CD4-positive, CD25-positive, alpha-beta regulatory T cell (primary cell): Measurements from ENCODE around the gene SEMA4D. TPM values are rescaled to one million over a fixed set of nuclear protein-coding genes. Genes with fewer than 3 reads are reported as not detected.
A peak's percentile ranks its signal among the peaks of the same experiment; 100 is the strongest.

Experiments
- ATAC-seq, 2 donors: fragments of 150-1000 bp; cut with Tn5 transposase; one replicate each; pipeline ENCODE4 v1.10.0; 2021; ENCODE audit warnings: low read depth in 2 of 2, moderate number of reproducible peaks in 2 of 2, moderate library complexity in 1 of 2
- DNase-seq, 3 donors: peaks; one replicate each; pipeline versions ENCODE4 v3.0.0 to v3.0.0-alpha.2; 2012 to 2022; ENCODE audit warnings: mixed read lengths in 1 of 3
- H3K27ac ChIP-seq: one replicate; pipeline ENCODE4 v1.7.0; 2013; ENCODE audit warnings: mild to moderate bottlenecking, low read length; ENCODE audit not compliant: insufficient read depth, poor library complexity, severe bottlenecking
- H3K27me3 ChIP-seq: one replicate; pipeline ENCODE4 v1.7.0; 2013; ENCODE audit warnings: low read length; ENCODE audit not compliant: control insufficient read depth, insufficient read depth
- H3K36me3 ChIP-seq: one replicate; pipeline ENCODE4 v1.7.0; 2013; ENCODE audit warnings: mild to moderate bottlenecking, low read length, moderate library complexity; ENCODE audit not compliant: control insufficient read depth, insufficient read depth
- H3K4me1 ChIP-seq: 2 replicates; pipeline ENCODE4 v1.7.0; 2013; ENCODE audit warnings: mild to moderate bottlenecking, low read length; ENCODE audit not compliant: insufficient read depth, control insufficient read depth, poor library complexity, severe bottlenecking
- H3K4me3 ChIP-seq: one replicate; pipeline ENCODE4 v1.7.0; 2013; ENCODE audit warnings: low read depth, mild to moderate bottlenecking, low read length, moderate library complexity
- H3K9me3 ChIP-seq, 2 experiments: 1 replicate in 1 of 2; 2 replicates in 1 of 2; pipeline ENCODE4 v1.7.0; 2013; ENCODE audit warnings: low read length in 2 of 2, mild to moderate bottlenecking in 1 of 2, moderate library complexity in 1 of 2; ENCODE audit not compliant: control insufficient read depth in 2 of 2
- H3K27ac Mint-ChIP-seq, 3 donors: one replicate each; pipeline ENCODE4 v1.8.0; 2020 to 2022; ENCODE audit warnings: mild to moderate bottlenecking in 3 of 3, mixed read lengths in 3 of 3, moderate library complexity in 2 of 3
- H3K27me3 Mint-ChIP-seq: one replicate; pipeline ENCODE4 v1.8.0; 2022; ENCODE audit warnings: mild to moderate bottlenecking, mixed read lengths
- H3K36me3 Mint-ChIP-seq: one replicate; pipeline ENCODE4 v1.8.0; 2020; ENCODE audit warnings: mixed read lengths
- H3K4me1 Mint-ChIP-seq, 4 donors: one replicate each; pipeline ENCODE4 v1.8.0; 2020 to 2022; ENCODE audit warnings: mixed read lengths in 4 of 4, mild to moderate bottlenecking in 1 of 4
- H3K4me3 Mint-ChIP-seq, 4 donors: one replicate each; pipeline ENCODE4 v1.8.0; 2020 to 2022; ENCODE audit warnings: mild to moderate bottlenecking in 4 of 4, mixed read lengths in 4 of 4, moderate library complexity in 3 of 4
- H3K9me3 Mint-ChIP-seq, 7 donors: one replicate each; pipeline ENCODE4 v1.8.0; 2020 to 2022; ENCODE audit warnings: mixed read lengths in 7 of 7, mild to moderate bottlenecking in 3 of 7, moderate library complexity in 2 of 7
- polyA plus RNA-seq, 4 donors: library from polyadenylated mRNA; unstranded; fragments of 300-500 nt; fragmentation: Illumina TruSeq; gene quantifications; one replicate each; pipeline ENCODE4 v1.2.3, GENCODE V29; 2021
- total RNA-seq: library from RNA; stranded (reverse); gene quantifications from one replicate; pipeline ENCODE4 v1.2.3, GENCODE V29; 2022

Gene SEMA4D
- total and polyA plus RNA-seq, 5 donors from 2014 or later, result 67.5 to 480 (median 90.5) TPM

DNA sequence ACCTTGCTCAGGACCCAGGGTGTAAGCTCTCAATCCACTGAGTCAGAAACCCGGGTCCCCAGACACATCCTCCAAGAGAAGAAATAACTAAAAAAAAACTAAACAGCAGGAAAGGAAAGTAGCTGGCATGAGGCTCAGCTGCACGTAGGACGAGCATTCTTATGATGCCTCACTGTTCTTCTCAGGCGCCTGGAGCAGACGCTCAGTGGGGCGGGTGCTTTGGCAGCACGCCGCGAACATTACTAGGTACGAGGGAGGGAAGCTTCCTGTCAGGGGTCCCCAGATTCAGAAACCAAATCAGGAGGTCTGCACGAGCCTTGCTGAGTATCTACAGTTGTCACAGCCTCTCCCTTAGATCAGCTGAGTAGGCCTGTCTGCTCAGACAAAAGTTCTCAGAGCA is 93.8 kb downstream of the SEMA4D start:
- ATAC-seq, result no peak
- Histone ChIP-seq H3K4me1 (peaks cover 33% of the 10 kb centered on the region), H3K9me3 (no peaks in the 10 kb centered on the region), H3K36me3 (peaks cover 73% of the 10 kb centered on the region), H3K27me3 (no peaks in the 10 kb centered on the region), H3K27ac (no peak overlapping the region), H3K4me3 (no peak overlapping the region)
- Mint-ChIP-seq H3K27me3 (no peaks in the 10 kb centered on the region), H3K4me1 (peaks cover 22 to 61% (median 38%) of the 10 kb centered on the region in 4 donors), H3K4me3 (peak overlapping the region in 1 of 4 donors; percentile 44), H3K9me3 (peaks cover 0 to 5% (median 3%) of the 10 kb centered on the region in 7 donors), H3K36me3 (peaks cover 45% of the 10 kb centered on the region), H3K27ac (peak overlapping the region in 2 of 3 donors; percentile 48 to 71)
- DNase-seq, result no peak

DNA sequence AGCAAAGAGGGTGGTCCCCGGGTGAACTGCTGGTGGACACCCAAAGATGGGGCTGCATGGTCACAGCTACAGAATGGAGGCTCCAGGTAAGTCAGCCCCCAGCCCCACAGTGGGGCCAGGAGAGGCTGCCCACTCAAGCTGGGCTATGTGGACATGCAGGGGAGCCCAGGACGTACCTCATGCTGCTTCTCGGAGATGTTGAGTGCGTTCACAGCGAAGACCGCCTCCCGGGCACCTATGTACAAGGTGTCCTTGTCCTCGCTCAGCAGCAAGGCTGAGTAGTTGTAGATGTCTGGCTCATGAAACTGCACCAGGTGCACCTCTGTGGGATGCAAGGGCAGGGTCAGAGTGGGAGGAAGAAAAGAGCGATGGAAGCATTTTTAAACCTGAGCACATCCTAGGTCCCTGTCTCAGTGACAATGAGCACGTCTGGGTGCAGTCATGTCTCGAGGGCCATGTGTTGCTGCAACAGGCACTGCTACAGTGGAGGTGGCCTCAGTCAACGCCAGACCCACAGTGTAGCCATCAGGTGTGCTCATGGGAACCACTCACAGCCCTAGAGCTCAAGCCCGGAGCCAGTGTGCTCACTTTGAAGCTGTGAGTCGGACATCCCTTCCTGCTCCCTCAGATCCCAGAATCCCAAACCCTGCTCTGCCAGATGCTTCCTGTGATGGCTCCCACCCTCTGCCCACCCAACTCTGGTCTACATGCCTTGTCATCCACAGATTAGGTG is 95.1 kb downstream of the SEMA4D start:
- Mint-ChIP-seq H3K27me3 (no peaks in the 10 kb centered on the region), H3K9me3 (peaks cover 0 to 5% (median 3%) of the 10 kb centered on the region in 7 donors), H3K36me3 (peaks cover 51% of the 10 kb centered on the region), H3K4me3 (no peak overlapping the region), H3K4me1 (peaks cover 12 to 49% (median 27%) of the 10 kb centered on the region in 4 donors), H3K27ac (peak overlapping the region in 1 of 3 donors; percentile 69)
- Histone ChIP-seq H3K27ac (no peak overlapping the region), H3K4me3 (no peak overlapping the region), H3K9me3 (no peaks in the 10 kb centered on the region), H3K36me3 (peaks cover 84% of the 10 kb centered on the region), H3K27me3 (no peaks in the 10 kb centered on the region), H3K4me1 (peaks cover 21% of the 10 kb centered on the region)
- ATAC-seq (no peak), DNase-seq (no peak)

DNA sequence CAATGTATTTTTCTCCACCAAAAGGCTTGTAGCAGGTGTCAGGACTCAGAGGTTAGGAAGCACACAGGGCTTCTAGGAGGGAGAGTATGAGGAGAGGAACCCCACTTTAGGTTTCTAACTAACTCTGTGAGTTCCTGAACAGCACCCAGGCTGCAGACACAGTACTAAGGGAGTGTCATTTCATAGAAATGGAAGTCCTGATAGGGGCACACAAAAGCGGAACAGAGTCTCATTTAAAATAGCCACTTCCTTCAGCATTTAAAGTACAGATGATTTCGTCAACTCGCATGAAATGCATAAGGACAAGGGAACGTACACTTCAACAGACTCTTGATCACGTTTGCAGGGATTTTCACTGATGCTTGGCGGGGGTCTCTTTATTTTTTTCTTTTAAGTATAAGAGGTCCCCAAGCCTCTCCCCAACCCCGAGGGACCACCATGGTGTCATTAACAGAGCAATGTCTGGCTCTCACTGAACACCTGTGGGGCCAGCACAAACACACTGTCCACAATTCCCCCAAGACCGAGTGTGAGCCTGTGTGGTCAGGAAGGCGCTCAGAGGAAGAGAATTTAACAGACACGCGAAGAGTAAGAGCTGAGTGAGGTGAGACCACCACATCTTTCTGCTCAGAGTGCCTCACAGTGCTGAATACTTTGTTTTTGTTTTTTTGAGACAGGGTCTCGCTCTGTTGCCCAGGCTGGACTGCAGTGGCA is 97.4 kb downstream of the SEMA4D start:
- H3K27ac Mint-ChIP-seq, result peak overlapping the region; percentile 20 to 96 (median 87)

DNA sequence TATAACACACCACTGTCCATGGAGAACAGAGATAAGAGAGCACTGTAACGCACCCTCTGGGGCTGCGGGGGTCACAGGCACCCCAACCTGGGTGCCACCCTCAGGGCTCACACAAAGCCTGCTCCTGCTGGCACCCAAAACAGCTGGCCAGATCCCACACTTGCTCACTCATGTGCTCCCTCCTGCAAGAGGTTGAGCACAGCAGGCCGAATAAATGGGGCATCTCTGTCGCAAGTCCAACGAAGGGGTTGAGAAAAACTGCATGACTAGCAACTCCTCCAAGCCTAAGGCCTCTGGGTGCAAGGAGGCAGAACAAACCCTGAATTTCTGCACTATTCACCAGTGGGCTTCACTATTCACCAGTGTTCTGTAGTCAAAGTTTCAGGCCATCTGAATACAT is 99.3 kb downstream of the SEMA4D start:
- H3K36me3 ChIP-seq, result peaks cover 97% of the 10 kb centered on the region
- no peak overlapping the region for H3K4me3 ChIP-seq
- H3K4me3 Mint-ChIP-seq, result no peak overlapping the region
- peaks cover 58% of the 10 kb centered on the region for H3K36me3 Mint-ChIP-seq
- no peaks in the 10 kb centered on the region for H3K4me1 ChIP-seq
- H3K9me3 ChIP-seq, result no peaks in the 10 kb centered on the region
- H3K27ac ChIP-seq, result no peak overlapping the region
- H3K27ac Mint-ChIP-seq, result no peak overlapping the region
- no peaks in the 10 kb centered on the region for H3K27me3 Mint-ChIP-seq
- ATAC-seq (no peak), DNase-seq (no peak)
- H3K9me3 Mint-ChIP-seq, result no peaks in the 10 kb centered on the region
- peaks cover 4 to 19% (median 9%) of the 10 kb centered on the region in 4 donors for H3K4me1 Mint-ChIP-seq
- no peaks in the 10 kb centered on the region for H3K27me3 ChIP-seq

More for the DNA sequence above, 97.4 kb downstream of the SEMA4D start:
- H3K27ac ChIP-seq, result no peak overlapping the region
- Mint-ChIP-seq H3K9me3 (no peaks in the 10 kb centered on the region), H3K27me3 (no peaks in the 10 kb centered on the region), H3K4me1 (peaks cover 1 to 26% (median 9%) of the 10 kb centered on the region in 4 donors), H3K4me3 (no peak overlapping the region), H3K36me3 (peaks cover 43% of the 10 kb centered on the region)
- peaks cover 98% of the 10 kb centered on the region for H3K36me3 ChIP-seq
- no peak for DNase-seq
- no peaks in the 10 kb centered on the region for H3K4me1 ChIP-seq
- no peak overlapping the region for H3K4me3 ChIP-seq
- peak; percentile 25 to 43 for ATAC-seq
- no peaks in the 10 kb centered on the region for H3K9me3 ChIP-seq
- no peaks in the 10 kb centered on the region for H3K27me3 ChIP-seq

DNA sequence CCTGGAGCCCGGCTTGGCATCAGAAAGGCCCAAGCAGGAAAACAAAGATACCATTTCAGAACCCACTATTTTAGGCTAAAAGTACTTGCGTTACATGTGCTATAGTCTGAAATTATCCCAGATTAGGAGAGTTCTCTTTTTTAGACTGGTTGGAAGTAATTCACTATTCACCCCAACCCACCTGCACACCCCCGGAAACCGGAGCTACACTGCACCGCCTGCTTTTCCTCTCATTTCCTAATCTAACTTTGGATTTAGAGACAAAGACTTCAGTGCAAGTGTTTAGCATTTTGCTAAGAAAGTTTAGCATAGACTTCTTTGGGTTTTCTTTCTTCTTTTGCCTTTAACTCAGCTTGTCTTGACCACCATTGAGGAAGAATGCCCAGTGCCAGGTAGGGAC is 100.4 kb downstream of the SEMA4D start:
- no peaks in the 10 kb centered on the region for H3K9me3 ChIP-seq
- no peaks in the 10 kb centered on the region for H3K27me3 ChIP-seq
- H3K9me3 Mint-ChIP-seq, result no peaks in the 10 kb centered on the region
- ATAC-seq, result no peak
- H3K27ac ChIP-seq, result no peak overlapping the region
- peaks cover 68% of the 10 kb centered on the region for H3K36me3 Mint-ChIP-seq
- H3K4me1 Mint-ChIP-seq, result peaks cover 4 to 19% (median 11%) of the 10 kb centered on the region in 4 donors
- no peak overlapping the region for H3K27ac Mint-ChIP-seq
- peaks cover 97% of the 10 kb centered on the region for H3K36me3 ChIP-seq
- no peak overlapping the region for H3K4me3 Mint-ChIP-seq
- no peak for DNase-seq
- H3K27me3 Mint-ChIP-seq, result no peaks in the 10 kb centered on the region
- no peaks in the 10 kb centered on the region for H3K4me1 ChIP-seq
- no peak overlapping the region for H3K4me3 ChIP-seq

DNA sequence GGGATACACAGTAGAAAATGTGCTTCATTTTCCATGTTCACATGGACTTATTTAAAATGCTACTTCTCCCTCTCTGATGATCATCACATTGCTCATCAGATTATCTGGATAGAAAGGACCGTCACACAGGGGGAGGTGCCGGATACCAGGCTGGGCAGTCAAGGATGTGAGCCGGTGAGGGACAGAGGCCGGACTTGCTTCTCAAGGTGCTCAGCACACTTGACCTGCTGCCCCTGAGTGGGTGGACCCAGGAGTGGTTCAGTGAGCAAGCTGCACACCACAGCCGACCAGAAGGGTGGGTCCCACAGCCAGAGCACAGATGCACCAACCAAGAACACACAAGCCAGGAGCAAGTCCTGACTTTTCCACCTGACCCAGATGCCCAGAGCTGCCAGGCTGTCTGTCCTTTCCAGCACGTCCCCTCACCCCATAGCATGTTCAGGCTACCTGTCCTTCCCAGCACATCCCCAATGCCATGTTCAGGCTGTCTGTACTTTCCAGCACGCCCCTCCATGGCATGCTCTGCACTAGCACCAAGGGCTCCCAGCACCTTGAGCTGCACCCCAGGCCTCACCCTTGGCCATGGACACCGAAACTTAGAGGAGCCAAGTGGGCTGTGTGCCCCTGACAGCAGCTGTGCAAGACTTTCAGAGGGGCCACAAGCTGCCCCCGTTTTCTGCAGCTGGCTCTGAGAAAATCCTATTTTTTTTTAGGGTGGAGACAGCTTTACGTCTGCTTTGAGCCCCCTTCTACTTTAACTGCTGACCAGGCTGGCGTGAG is 101.8 kb downstream of the SEMA4D start:
- Mint-ChIP-seq H3K27ac (no peak overlapping the region), H3K4me1 (peaks cover 4 to 15% (median 8%) of the 10 kb centered on the region in 4 donors)
- no peak for ATAC-seq

DNA sequence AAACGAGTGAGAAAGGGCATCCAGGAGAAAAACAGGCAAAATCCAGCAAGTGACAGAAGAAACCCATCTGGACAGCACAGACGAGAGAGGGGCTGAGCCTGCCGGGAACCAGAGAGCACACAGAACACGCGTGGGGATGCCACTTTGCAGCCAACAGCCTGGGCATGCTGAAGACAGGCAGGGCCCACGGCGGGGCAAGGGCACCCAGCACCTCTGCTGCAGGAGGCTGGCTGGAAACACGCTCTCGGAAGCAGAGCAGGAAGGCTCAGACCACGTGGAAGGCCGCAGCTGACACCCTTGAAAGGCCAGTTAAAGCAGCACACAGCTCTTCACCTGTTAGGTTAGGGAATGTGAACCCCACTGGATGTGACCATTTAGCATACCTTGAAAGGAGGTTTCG is 103.5 kb downstream of the SEMA4D start:
- no peaks in the 10 kb centered on the region for H3K4me1 ChIP-seq
- no peaks in the 10 kb centered on the region for H3K9me3 Mint-ChIP-seq
- H3K9me3 ChIP-seq, result no peaks in the 10 kb centered on the region
- H3K4me3 Mint-ChIP-seq, result no peak overlapping the region
- peaks cover 71% of the 10 kb centered on the region for H3K36me3 Mint-ChIP-seq
- H3K4me3 ChIP-seq, result no peak overlapping the region
- peaks cover 3 to 6% (median 4%) of the 10 kb centered on the region in 4 donors for H3K4me1 Mint-ChIP-seq
- no peak for DNase-seq
- no peaks in the 10 kb centered on the region for H3K27me3 ChIP-seq
- no peaks in the 10 kb centered on the region for H3K27me3 Mint-ChIP-seq
- no peak for ATAC-seq
- H3K27ac ChIP-seq, result no peak overlapping the region
- H3K36me3 ChIP-seq, result peaks cover 99% of the 10 kb centered on the region
- peak overlapping the region in 1 of 3 donors; percentile 59 for H3K27ac Mint-ChIP-seq

More for the DNA sequence above, 101.8 kb downstream of the SEMA4D start:
- H3K9me3 Mint-ChIP-seq, result no peaks in the 10 kb centered on the region
- no peak overlapping the region for H3K4me3 Mint-ChIP-seq
- no peaks in the 10 kb centered on the region for H3K9me3 ChIP-seq
- H3K36me3 Mint-ChIP-seq, result peaks cover 67% of the 10 kb centered on the region
- no peak overlapping the region for H3K27ac ChIP-seq
- H3K27me3 ChIP-seq, result no peaks in the 10 kb centered on the region
- no peaks in the 10 kb centered on the region for H3K27me3 Mint-ChIP-seq
- H3K4me1 ChIP-seq, result no peaks in the 10 kb centered on the region
- DNase-seq, result no peak
- peaks cover 97% of the 10 kb centered on the region for H3K36me3 ChIP-seq
- no peak overlapping the region for H3K4me3 ChIP-seq
